T47D (cell line): ENCODE results near the gene CRB3.

Experiments used
- DNase-seq, 2 experiments: peaks; one replicate each; pipeline versions ENCODE4 v3.0.0 to v3.0.0-alpha.2; 2011 to 2012; ENCODE audit warnings: low read depth in 1 of 2, low spot score in 1 of 2
- JUND ChIP-seq: IDR thresholded peaks from 2 replicates; pipeline ENCODE4 v1.6.1; 2012; ENCODE audit warnings: low read depth
- in situ Hi-C: cut with HindIII; loops from 2 replicates; pipeline ENCODE4 v1.10.0; 2016; ENCODE audit warnings: low sequenced_read_pairs, low pct_unique_long_range_greater_than_20kb

Gene CRB3

GRCh38 chr19:6514926-6515544 is 51.0 kb downstream of the CRB3 start:
- TF ChIP-seq JUND: no peak
- DNase-seq: no peak
- in situ Hi-C loops: no loop called here

GRCh38 chr19:6516018-6516658 is 52.1 kb downstream of the CRB3 start:
- peak; percentile 90 to 94 for DNase-seq
- no peak for TF ChIP-seq JUND
- in situ Hi-C loops: no loop called here
